Loucy (cell line): Measurements from ENCODE around the gene RNU2-1.
"Not testable (repeated sequence)": the region's sequence is repeated elsewhere in the genome, so short reads cannot be mapped to it uniquely, and the experiment has no call there.

Experiments
- H2AFZ ChIP-seq: fragments of 200-600 bp; sonication (generic); 2 replicates; pipeline ENCODE4 v1.6.0; 2016; ENCODE audit warnings: antibody characterized with exemption, mild to moderate bottlenecking, low read length, moderate library complexity
- H3F3A ChIP-seq: fragments of 200-600 bp; 2 replicates; pipeline ENCODE4 v1.6.0; 2016; ENCODE audit warnings: antibody characterized with exemption, low read depth, mild to moderate bottlenecking
- H3K27me3 ChIP-seq: fragments of 200-600 bp; sonication (generic); 2 replicates; pipeline ENCODE4 v1.6.1; 2014; ENCODE audit warnings: low read length, mild to moderate bottlenecking; ENCODE audit not compliant: insufficient read depth, poor library complexity, severe bottlenecking
- H3K36me3 ChIP-seq: fragments of 200-600 bp; sonication (generic); 2 replicates; pipeline ENCODE4 v1.6.1; 2016; ENCODE audit warnings: low read length; ENCODE audit not compliant: insufficient read depth
- H3K4me1 ChIP-seq: fragments of 200-600 bp; sonication (generic); 2 replicates; pipeline ENCODE4 v1.5.1; 2014; ENCODE audit warnings: low read length, mild to moderate bottlenecking; ENCODE audit not compliant: insufficient read depth, poor library complexity, severe bottlenecking
- H3K4me2 ChIP-seq: fragments of 200-600 bp; sonication (generic); 2 replicates; pipeline ENCODE4 v1.6.0; 2014; ENCODE audit warnings: antibody characterized with exemption, low read length, low read depth, mild to moderate bottlenecking; ENCODE audit not compliant: poor library complexity, severe bottlenecking
- H3K4me3 ChIP-seq: fragments of 200-600 bp; sonication (generic); 2 replicates; pipeline ENCODE4 v1.5.1; 2014; ENCODE audit warnings: low read length, mild to moderate bottlenecking, mixed read lengths; ENCODE audit not compliant: poor library complexity, severe bottlenecking
- H3K79me2 ChIP-seq: fragments of 200-600 bp; sonication (generic); 2 replicates; pipeline ENCODE4 v1.6.1; 2014; ENCODE audit warnings: low read length; ENCODE audit not compliant: insufficient read depth
- H3K9ac ChIP-seq: fragments of 200-600 bp; sonication (generic); 2 replicates; pipeline ENCODE4 v1.6.0; 2014; ENCODE audit warnings: mild to moderate bottlenecking, low read depth, low read length, moderate library complexity; ENCODE audit not compliant: poor library complexity, severe bottlenecking
- H3K9me2 ChIP-seq: fragments of 200-600 bp; sonication (generic); replicated peaks from 2 replicates; pipeline ENCODE4 v1.6.1; 2016; ENCODE audit warnings: low read depth, low read length, mixed read lengths
- H3K9me3 ChIP-seq: fragments of 200-600 bp; sonication (generic); 2 replicates; pipeline ENCODE4 v1.6.1; 2014; ENCODE audit warnings: mild to moderate bottlenecking, antibody characterized with exemption, low read length, low read depth; ENCODE audit not compliant: insufficient read depth
- H4K20me1 ChIP-seq: fragments of 200-600 bp; sonication (generic); 2 replicates; pipeline ENCODE4 v1.6.0; 2014; ENCODE audit warnings: antibody characterized with exemption, low read length, mild to moderate bottlenecking; ENCODE audit not compliant: insufficient read depth, poor library complexity, severe bottlenecking
- EZH2phosphoT487 ChIP-seq: fragments of 200-600 bp; IDR thresholded peaks from 2 replicates; pipeline ENCODE4 v1.6.1; 2018; ENCODE audit warnings: antibody characterized with exemption, mild to moderate bottlenecking, moderate library complexity, borderline replicate concordance
- TF ChIP-seq, protein P1 (sequence below): fragments of 200-600 bp; sonication (generic); conservative IDR thresholded peaks from 2 replicates; pipeline ENCODE4 v1.5.1; 2014; ENCODE audit warnings: mild to moderate bottlenecking, antibody characterized with exemption, low read length

RNU2-1 gene

DNA sequence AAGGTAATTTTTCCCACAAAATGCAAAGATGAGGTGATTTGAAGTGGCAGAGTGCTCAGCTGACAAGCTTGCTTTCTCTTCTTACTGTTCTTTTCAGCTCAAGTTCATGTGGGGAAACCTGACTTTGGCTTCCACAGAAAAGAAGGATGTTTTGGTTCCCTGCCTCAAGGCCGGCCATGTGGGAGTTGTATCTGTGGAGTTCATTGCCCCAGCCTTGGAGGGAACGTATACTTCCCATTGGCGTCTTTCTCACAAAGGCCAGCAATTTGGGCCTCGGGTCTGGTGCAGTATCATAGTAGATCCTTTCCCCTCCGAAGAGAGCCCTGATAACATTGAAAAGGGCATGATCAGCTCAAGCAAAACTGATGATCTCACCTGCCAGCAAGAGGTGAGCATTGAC, 40.5 kb downstream of the RNU2-1 start:
- no peak overlapping the region for H3K4me2 ChIP-seq
- no peaks in the 10 kb centered on the region for H3K79me2 ChIP-seq
- no peak overlapping the region for H3K9ac ChIP-seq
- H2AFZ ChIP-seq, result no peak overlapping the region
- H3K9me3 ChIP-seq, result no peaks in the 10 kb centered on the region
- no peak overlapping the region for H3K4me3 ChIP-seq
- no peaks in the 10 kb centered on the region for H3K4me1 ChIP-seq
- no peaks in the 10 kb centered on the region for H3F3A ChIP-seq
- H4K20me1 ChIP-seq, result no peaks in the 10 kb centered on the region
- no peaks in the 10 kb centered on the region for H3K27me3 ChIP-seq
- H3K9me2 ChIP-seq, result no peaks in the 10 kb centered on the region
- peaks cover 73% of the 10 kb centered on the region; the same call in 1 of the 2 replicates for H3K36me3 ChIP-seq
- TF ChIP-seq, protein P1, sequence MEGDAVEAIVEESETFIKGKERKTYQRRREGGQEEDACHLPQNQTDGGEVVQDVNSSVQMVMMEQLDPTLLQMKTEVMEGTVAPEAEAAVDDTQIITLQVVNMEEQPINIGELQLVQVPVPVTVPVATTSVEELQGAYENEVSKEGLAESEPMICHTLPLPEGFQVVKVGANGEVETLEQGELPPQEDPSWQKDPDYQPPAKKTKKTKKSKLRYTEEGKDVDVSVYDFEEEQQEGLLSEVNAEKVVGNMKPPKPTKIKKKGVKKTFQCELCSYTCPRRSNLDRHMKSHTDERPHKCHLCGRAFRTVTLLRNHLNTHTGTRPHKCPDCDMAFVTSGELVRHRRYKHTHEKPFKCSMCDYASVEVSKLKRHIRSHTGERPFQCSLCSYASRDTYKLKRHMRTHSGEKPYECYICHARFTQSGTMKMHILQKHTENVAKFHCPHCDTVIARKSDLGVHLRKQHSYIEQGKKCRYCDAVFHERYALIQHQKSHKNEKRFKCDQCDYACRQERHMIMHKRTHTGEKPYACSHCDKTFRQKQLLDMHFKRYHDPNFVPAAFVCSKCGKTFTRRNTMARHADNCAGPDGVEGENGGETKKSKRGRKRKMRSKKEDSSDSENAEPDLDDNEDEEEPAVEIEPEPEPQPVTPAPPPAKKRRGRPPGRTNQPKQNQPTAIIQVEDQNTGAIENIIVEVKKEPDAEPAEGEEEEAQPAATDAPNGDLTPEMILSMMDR, result no peak
- no peak for TF ChIP-seq EZH2phosphoT487

DNA sequence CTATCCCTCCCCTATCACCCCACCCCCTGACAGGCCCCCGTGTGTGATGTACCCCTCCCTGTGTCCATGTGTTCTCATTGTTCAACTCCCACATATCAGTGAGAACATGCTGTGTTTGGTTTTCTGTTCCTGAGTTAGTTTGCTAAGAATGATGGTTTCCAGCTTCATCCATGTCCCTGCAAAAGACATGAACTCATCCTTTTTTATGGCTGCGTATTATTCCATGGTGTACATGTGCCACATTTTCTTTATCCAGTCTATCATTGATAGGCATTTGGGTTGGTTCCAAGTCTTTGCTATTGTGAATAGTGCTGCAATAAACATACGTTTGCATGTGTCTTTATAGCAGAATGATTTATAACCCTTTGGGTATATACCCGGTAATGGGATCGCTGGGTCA, 47.1 kb downstream of the RNU2-1 start:
- peaks cover 34% of the 10 kb centered on the region; the same call in 1 of the 2 replicates for H3K36me3 ChIP-seq
- H3K9ac ChIP-seq, H3K4me1 ChIP-seq, H3K27me3 ChIP-seq, H3F3A ChIP-seq, H3K9me2 ChIP-seq, H3K79me2 ChIP-seq, H3K9me3 ChIP-seq, H3K4me2 ChIP-seq, H4K20me1 ChIP-seq, H3K4me3 ChIP-seq, H2AFZ ChIP-seq: not testable (repeated sequence)

DNA sequence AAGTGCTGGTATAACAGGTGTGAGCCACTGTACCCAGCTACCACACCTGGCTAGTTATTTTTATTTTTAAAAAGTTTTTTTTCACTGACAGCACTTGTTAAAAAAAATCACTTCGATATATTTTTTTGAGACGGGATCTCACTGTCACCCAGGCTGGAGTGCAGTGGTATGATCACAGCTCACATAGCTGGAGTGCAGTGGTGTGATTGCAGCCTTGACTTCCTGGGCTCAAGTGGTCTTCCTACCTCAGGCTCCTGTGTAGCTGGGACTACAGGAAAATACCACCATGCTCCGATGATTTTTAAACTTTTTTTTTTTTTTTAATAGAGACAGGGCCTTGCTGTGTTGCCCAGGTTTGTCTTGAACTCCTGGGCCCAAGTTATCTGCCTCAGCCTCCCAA, 49.9 kb downstream of the RNU2-1 start:
- Histone ChIP-seq H3K9me2 (no peaks in the 10 kb centered on the region), H3K27me3 (no peaks in the 10 kb centered on the region), H3K9me3 (no peaks in the 10 kb centered on the region), H4K20me1 (no peaks in the 10 kb centered on the region), H3K4me1 (no peaks in the 10 kb centered on the region), H3K4me2 (no peak overlapping the region), H3K36me3 (peaks cover 13% of the 10 kb centered on the region; the same call in 1 of the 2 replicates), H3F3A (no peaks in the 10 kb centered on the region), H3K4me3 (no peak overlapping the region), H3K9ac (no peak overlapping the region), H3K79me2 (no peaks in the 10 kb centered on the region), H2AFZ (no peak overlapping the region)
- TF ChIP-seq, protein P1, result no peak
- TF ChIP-seq EZH2phosphoT487, result no peak
